ENCODE data around the gene CAMKK2.

The CAMKK2 gene

GRCh38 chr12:121189619-121190155 is 106.8 kb downstream of the CAMKK2 start:
- no peak for DNase-seq

- no peak for DNase-seq
Measured at GRCh38 chr12:121189131-121189530, 107.4 kb downstream of the CAMKK2 start.

DNA sequence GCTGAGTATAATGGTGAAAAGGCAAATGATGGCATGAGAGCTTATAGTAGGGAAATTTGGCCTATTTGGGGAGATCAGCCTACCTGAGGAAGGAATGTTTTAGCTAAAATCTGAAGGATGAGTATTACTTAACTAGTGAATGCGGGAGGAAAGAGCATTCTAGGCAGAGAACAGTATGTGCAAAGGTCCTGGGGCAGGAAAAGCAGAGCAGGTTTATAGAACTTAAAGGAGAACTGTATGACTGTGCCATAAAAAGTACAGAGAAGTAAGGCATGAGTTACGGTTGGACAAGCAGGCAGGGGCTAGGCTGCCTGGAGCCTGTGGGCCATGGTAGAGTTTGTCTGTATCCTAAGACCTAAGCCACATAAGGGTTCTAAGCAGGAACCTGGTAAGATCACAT is 108.3 kb downstream of the CAMKK2 start:
- DNase-seq = no peak

Measured in activated effector memory CD4-positive, alpha-beta T cell treated with Interleukin-2 at 50 U/mL for 16 hours (primary cell).